A673 (cell line): ENCODE results near the gene YIPF6.

Source experiments
- EZH2 ChIP-seq: fragments of 200-600 bp; sonication (generic); IDR thresholded peaks from 2 replicates; pipeline ENCODE4 v1.6.1; 2017; ENCODE audit warnings: borderline replicate concordance, low read depth, mild to moderate bottlenecking, mixed read lengths, antibody characterized with exemption, low read length; ENCODE audit not compliant: poor library complexity, severe bottlenecking
- TF ChIP-seq, protein P1 (sequence below): fragments of 300-800, 200-600 bp; sonication (generic); conservative IDR thresholded peaks from 2 replicates; pipeline ENCODE4 v1.5.1; 2017; ENCODE audit warnings: low read depth, mild to moderate bottlenecking, antibody characterized with exemption, low read length, moderate library complexity, mixed read lengths

DNA sequence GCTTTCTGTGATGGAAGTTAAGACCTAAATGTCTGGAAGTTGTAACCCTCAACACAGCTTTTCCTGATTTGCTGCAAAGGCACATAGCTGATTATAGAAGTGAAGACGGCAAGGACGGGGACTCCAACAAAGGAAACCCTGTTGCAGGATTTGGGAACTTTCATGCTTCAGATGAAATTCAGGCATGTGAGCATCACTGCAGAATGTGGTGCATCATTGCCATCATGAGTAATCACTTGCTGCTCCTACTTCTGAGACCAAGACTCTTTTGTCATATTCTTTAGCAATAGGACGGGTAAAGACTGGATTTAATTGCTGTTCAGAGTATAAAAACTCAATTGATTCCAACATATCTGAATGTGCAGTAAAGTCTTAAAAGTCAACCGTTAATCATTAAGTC is 35.8 kb downstream of the YIPF6 start:
- TF ChIP-seq, protein P1, sequence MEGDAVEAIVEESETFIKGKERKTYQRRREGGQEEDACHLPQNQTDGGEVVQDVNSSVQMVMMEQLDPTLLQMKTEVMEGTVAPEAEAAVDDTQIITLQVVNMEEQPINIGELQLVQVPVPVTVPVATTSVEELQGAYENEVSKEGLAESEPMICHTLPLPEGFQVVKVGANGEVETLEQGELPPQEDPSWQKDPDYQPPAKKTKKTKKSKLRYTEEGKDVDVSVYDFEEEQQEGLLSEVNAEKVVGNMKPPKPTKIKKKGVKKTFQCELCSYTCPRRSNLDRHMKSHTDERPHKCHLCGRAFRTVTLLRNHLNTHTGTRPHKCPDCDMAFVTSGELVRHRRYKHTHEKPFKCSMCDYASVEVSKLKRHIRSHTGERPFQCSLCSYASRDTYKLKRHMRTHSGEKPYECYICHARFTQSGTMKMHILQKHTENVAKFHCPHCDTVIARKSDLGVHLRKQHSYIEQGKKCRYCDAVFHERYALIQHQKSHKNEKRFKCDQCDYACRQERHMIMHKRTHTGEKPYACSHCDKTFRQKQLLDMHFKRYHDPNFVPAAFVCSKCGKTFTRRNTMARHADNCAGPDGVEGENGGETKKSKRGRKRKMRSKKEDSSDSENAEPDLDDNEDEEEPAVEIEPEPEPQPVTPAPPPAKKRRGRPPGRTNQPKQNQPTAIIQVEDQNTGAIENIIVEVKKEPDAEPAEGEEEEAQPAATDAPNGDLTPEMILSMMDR, result no peak
- TF ChIP-seq EZH2, result no peak
